ENCODE measurements around the gene TBR1.

TBR1 gene

DNA sequence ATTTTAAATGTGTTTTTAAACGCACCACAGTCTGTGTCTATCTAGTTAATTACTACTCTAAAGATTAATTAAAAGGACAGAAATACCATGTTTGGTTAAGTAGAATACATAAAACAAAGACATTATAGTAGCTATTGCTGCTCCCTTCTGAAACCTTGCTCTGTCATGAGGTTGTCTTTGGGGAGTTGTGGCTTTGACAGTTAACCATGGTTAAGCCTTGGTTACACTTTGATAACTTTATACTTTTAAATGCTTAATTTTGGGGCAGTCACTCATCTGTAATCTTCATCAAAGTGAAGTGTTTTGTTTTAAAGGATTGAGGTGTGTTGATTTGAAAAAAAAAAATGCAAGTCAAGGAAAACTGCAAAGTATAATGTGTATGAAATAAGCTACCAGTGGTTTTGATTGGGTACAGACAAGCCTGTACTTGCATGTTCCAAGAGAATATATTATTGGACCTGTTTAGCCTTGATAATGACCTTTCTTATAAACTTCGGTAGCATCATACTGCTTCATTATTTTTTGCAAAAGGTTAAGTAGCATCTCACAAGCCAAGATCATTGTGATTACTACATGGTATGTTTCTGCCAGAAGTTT lies 29.8 kb upstream of the TBR1 start:
- no peak for DNase-seq (ENCODE audit: low read depth)
- no peaks in the 10 kb centered on the region for H3K27me3 ChIP-seq (replicated peaks; ENCODE audit: control insufficient read depth, insufficient read depth, low read length)
- no peak overlapping the region for H3K4me3 ChIP-seq (ENCODE audit: low read length)
- H3K4me1 ChIP-seq (ENCODE audit: control insufficient read depth, insufficient read depth, low read length), result peaks cover 18% of the 10 kb centered on the region
- no peak overlapping the region for H3K9ac ChIP-seq (ENCODE audit: low read length)
- no peaks in the 10 kb centered on the region for H3K9me3 ChIP-seq (ENCODE audit: control insufficient read depth, low read length)
- H3K36me3 ChIP-seq (ENCODE audit: control insufficient read depth, insufficient read depth, low read length, severe bottlenecking), result peaks cover 51% of the 10 kb centered on the region

DNA sequence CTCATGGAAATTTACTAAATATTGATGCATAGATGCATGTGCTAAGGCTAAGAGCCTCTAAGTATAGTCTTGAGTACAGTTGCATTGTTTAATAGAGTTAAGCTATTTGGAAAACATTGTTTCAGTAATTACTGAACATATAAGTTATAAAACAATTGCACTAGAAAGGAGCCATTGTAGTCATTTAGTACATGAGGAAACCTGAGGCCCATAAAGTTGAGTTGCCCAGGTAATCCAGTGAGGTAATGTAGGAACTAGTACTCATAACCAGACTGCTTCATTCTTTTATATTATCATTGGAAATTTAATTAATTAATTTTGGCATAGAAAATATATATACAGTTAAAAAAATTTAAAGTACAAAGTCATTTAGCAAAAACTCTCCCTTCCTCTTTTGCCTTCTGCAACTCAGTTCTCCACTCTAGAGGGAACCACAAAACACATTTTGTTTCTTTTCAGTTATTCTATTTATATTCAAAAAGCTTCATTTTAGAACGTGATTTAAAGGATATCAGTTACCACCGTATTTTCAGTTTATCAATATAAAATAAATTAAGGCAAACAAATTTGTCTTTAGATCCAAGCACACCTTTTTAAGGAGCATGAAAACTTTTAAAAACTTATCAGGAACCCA lies 27.8 kb upstream of the TBR1 start:
- Histone ChIP-seq H3K27me3 (replicated peaks; ENCODE audit: control insufficient read depth, insufficient read depth, low read length) (no peaks in the 10 kb centered on the region), H3K4me3 (ENCODE audit: low read length) (no peak overlapping the region), H3K9ac (ENCODE audit: low read length) (no peak overlapping the region), H3K9me3 (ENCODE audit: control insufficient read depth, low read length) (no peaks in the 10 kb centered on the region), H3K36me3 (ENCODE audit: control insufficient read depth, insufficient read depth, low read length, severe bottlenecking) (peaks cover 70% of the 10 kb centered on the region), H3K4me1 (ENCODE audit: control insufficient read depth, insufficient read depth, low read length) (no peaks in the 10 kb centered on the region)
- DNase-seq (ENCODE audit: low read depth), result no peak

DNA sequence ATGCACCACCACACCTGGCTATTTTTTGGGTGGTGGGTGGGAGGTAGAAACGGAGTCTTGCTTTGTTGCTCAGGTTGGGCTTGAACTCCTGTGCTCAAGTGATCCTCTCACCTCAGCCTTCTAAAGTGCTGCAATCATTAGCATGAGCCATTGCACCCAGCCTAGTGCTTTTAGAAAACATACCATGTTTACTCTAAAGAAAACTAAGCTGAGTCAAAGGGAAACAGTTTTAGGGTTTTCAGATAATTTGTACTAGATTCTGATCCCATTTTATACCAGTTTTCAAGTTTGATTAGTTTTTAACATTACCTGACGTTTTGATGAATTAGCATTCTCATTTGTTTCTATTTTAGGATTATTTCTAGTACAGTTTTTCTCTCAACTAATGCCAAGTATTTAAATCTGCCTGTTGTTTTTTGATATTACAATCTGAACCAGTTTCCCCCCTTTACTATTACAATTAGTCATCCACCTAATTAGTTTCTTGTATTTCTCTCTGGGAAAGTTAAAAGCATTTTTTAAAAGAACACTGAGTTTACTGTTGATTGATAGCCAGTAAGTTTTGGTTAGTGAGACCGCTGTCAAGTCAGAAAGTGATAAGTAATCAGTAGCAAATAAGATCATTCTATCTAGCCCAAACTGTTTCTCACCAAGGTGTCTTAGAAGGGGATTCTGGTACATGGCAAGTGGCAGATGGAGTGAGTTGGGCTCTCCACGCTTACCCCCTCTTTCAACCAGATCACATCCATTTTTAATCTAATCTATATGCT lies 24.2 kb upstream of the TBR1 start:
- DNase-seq (ENCODE audit: low read depth), result no peak
- H3K36me3 ChIP-seq (ENCODE audit: control insufficient read depth, insufficient read depth, low read length, severe bottlenecking), result peaks cover 79% of the 10 kb centered on the region
- no peaks in the 10 kb centered on the region for H3K27me3 ChIP-seq (replicated peaks; ENCODE audit: control insufficient read depth, insufficient read depth, low read length)

GRCh38 chr2:161400076-161400475 lies 16.0 kb upstream of the TBR1 start:
- H3K27me3 ChIP-seq (replicated peaks; ENCODE audit: control insufficient read depth, insufficient read depth, low read length), result no peaks in the 10 kb centered on the region
- H3K4me3 ChIP-seq (ENCODE audit: low read length), result peak overlapping the region; percentile 19
- peaks cover 83% of the 10 kb centered on the region for H3K36me3 ChIP-seq (ENCODE audit: control insufficient read depth, insufficient read depth, low read length, severe bottlenecking)

More for the DNA sequence above, 24.2 kb upstream of the TBR1 start:
- H3K4me1 ChIP-seq (ENCODE audit: control insufficient read depth, insufficient read depth, low read length), result no peaks in the 10 kb centered on the region
- H3K9ac ChIP-seq (ENCODE audit: low read length), result no peak overlapping the region
- H3K9me3 ChIP-seq (ENCODE audit: control insufficient read depth, low read length), result no peaks in the 10 kb centered on the region
- no peak overlapping the region for H3K4me3 ChIP-seq (ENCODE audit: low read length)

DNA sequence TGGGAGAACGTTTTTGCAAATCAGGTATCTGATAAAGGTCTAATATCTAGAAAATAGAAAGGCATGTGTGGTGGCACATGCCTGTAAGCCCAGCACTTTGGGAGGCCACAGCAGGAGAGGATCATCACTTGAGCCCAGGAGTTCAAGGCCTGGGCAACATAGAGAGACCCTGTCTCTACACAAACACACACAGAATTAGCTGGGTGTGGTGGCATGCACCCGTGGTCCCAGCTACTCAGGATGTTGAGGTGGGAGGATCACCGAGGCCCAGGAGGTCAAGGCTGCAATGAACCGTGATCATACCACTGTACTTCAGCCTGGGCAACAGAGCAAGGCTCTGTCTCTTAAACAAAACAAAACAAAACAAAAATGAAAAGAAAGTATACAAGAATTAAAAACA lies 13.8 kb upstream of the TBR1 start:
- Histone ChIP-seq H3K27me3 (replicated peaks; ENCODE audit: control insufficient read depth, insufficient read depth, low read length) (no peaks in the 10 kb centered on the region), H3K4me3 (ENCODE audit: low read length) (no peak overlapping the region), H3K36me3 (ENCODE audit: control insufficient read depth, insufficient read depth, low read length, severe bottlenecking) (peaks cover 61% of the 10 kb centered on the region), H3K9me3 (ENCODE audit: control insufficient read depth, low read length) (peaks cover 5% of the 10 kb centered on the region), H3K4me1 (ENCODE audit: control insufficient read depth, insufficient read depth, low read length) (peaks cover 12% of the 10 kb centered on the region), H3K9ac (ENCODE audit: low read length) (no peak overlapping the region)
- no peak for DNase-seq (ENCODE audit: low read depth)

More at GRCh38 chr2:161400076-161400475, 16.0 kb upstream of the TBR1 start:
- Histone ChIP-seq H3K4me1 (ENCODE audit: control insufficient read depth, insufficient read depth, low read length) (no peaks in the 10 kb centered on the region), H3K9ac (ENCODE audit: low read length) (no peak overlapping the region), H3K9me3 (ENCODE audit: control insufficient read depth, low read length) (peaks cover 5% of the 10 kb centered on the region)
- no peak for DNase-seq (ENCODE audit: low read depth)

- Histone ChIP-seq H3K36me3 (ENCODE audit: control insufficient read depth, insufficient read depth, low read length, severe bottlenecking) (peaks cover 37% of the 10 kb centered on the region), H3K27me3 (replicated peaks; ENCODE audit: control insufficient read depth, insufficient read depth, low read length) (no peaks in the 10 kb centered on the region), H3K4me3 (ENCODE audit: low read length) (no peak overlapping the region), H3K9me3 (ENCODE audit: control insufficient read depth, low read length) (no peaks in the 10 kb centered on the region), H3K9ac (ENCODE audit: low read length) (no peak overlapping the region), H3K4me1 (ENCODE audit: control insufficient read depth, insufficient read depth, low read length) (peaks cover 16% of the 10 kb centered on the region)
- DNase-seq (ENCODE audit: low read depth), result no peak
Observed at GRCh38 chr2:161406316-161406715, 9.8 kb upstream of the TBR1 start.

DNA sequence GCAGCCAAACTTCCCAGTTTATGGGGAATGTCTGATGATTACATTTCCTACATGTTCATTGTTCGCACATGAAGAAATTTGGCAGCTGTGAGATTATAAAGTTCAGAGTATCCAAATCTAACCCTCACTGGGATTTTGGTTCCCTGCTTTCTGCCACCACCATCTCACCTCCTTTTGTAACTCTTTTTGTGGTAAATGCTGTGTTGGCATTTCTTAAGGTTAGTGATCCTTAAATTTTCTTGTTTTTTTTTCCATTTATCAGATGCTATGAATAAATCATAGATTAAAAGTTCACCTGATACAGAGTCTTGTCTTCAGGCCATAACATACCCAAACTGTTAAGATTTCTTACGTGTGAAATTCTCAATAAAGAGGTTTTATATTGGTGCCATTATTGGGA lies 8.5 kb upstream of the TBR1 start:
- H3K9me3 ChIP-seq (ENCODE audit: control insufficient read depth, low read length), result no peaks in the 10 kb centered on the region
- no peak for DNase-seq (ENCODE audit: low read depth)
- peaks cover 26% of the 10 kb centered on the region for H3K36me3 ChIP-seq (ENCODE audit: control insufficient read depth, insufficient read depth, low read length, severe bottlenecking)

GRCh38 chr2:161409308-161409907 lies 6.7 kb upstream of the TBR1 start:
- H3K36me3 ChIP-seq (ENCODE audit: control insufficient read depth, insufficient read depth, low read length, severe bottlenecking), result peaks cover 16% of the 10 kb centered on the region
- no peaks in the 10 kb centered on the region for H3K27me3 ChIP-seq (replicated peaks; ENCODE audit: control insufficient read depth, insufficient read depth, low read length)
- no peaks in the 10 kb centered on the region for H3K9me3 ChIP-seq (ENCODE audit: control insufficient read depth, low read length)
- peaks cover 20% of the 10 kb centered on the region for H3K4me1 ChIP-seq (ENCODE audit: control insufficient read depth, insufficient read depth, low read length)
- no peak overlapping the region for H3K4me3 ChIP-seq (ENCODE audit: low read length)
- no peak overlapping the region for H3K9ac ChIP-seq (ENCODE audit: low read length)
- no peak for DNase-seq (ENCODE audit: low read depth)

More for the DNA sequence above, 8.5 kb upstream of the TBR1 start:
- no peaks in the 10 kb centered on the region for H3K27me3 ChIP-seq (replicated peaks; ENCODE audit: control insufficient read depth, insufficient read depth, low read length)
- peaks cover 20% of the 10 kb centered on the region for H3K4me1 ChIP-seq (ENCODE audit: control insufficient read depth, insufficient read depth, low read length)
- H3K9ac ChIP-seq (ENCODE audit: low read length), result no peak overlapping the region
- no peak overlapping the region for H3K4me3 ChIP-seq (ENCODE audit: low read length)

DNA sequence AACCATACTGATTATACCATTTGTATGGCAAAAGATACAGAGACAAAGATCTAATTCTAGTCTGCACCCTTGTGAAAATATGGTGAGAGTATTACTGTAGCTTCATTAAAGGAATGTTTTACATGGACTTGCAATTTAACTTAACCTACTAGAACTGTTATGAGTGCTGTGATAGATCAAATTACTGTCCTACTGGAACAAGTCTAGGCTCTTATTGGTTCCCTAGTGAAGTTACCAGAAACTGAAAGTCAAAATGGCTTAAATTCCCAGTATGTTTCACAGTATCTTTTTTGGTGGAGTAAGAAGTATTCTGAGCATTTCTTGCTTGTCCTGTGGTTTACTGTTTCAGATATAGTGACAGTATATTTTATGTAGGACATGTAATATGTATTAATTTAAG lies 3.8 kb upstream of the TBR1 start:
- H3K36me3 ChIP-seq (ENCODE audit: control insufficient read depth, insufficient read depth, low read length, severe bottlenecking), result peaks cover 16% of the 10 kb centered on the region
- H3K4me3 ChIP-seq (ENCODE audit: low read length), result no peak overlapping the region
- no peak overlapping the region for H3K9ac ChIP-seq (ENCODE audit: low read length)
- H3K4me1 ChIP-seq (ENCODE audit: control insufficient read depth, insufficient read depth, low read length), result peaks cover 17% of the 10 kb centered on the region
- no peak for DNase-seq (ENCODE audit: low read depth)
- peaks cover 24% of the 10 kb centered on the region for H3K27me3 ChIP-seq (replicated peaks; ENCODE audit: control insufficient read depth, insufficient read depth, low read length)
- no peaks in the 10 kb centered on the region for H3K9me3 ChIP-seq (ENCODE audit: control insufficient read depth, low read length)

GRCh38 chr2:161414042-161415033 lies 1.8 kb upstream of the TBR1 start:
- Histone ChIP-seq H3K9me3 (ENCODE audit: control insufficient read depth, low read length) (no peaks in the 10 kb centered on the region), H3K27me3 (replicated peaks; ENCODE audit: control insufficient read depth, insufficient read depth, low read length) (peaks cover 43% of the 10 kb centered on the region), H3K36me3 (ENCODE audit: control insufficient read depth, insufficient read depth, low read length, severe bottlenecking) (peaks cover 9% of the 10 kb centered on the region), H3K9ac (ENCODE audit: low read length) (peak overlapping the region; percentile 48), H3K4me1 (ENCODE audit: control insufficient read depth, insufficient read depth, low read length) (peaks cover 19% of the 10 kb centered on the region), H3K4me3 (ENCODE audit: low read length) (peak overlapping the region; percentile 78)
- peak; percentile 57 for DNase-seq (ENCODE audit: low read depth)

All from adipocyte (in vitro differentiated cells).